GM12878 (cell line): ENCODE measurements around the gene CSTF1. TPM values are rescaled to one million over a fixed set of nuclear protein-coding genes. Genes with fewer than 3 reads are reported as not detected.
A peak's percentile ranks its signal among the peaks of the same experiment; 100 is the strongest.

Experiments
- ATAC-seq: fragments of 200-7000 bp; cut with Tn5 transposase; 3 replicates; pipeline ENCODE4 v1.9.1; 2020; ENCODE audit warnings: mild to moderate bottlenecking, moderate library complexity
- BruUV-seq: library from RNA; stranded (reverse); fragments of 400-500 nt; replicated peaks from 2 replicates; lab custom pipeline; 2021; lab: Mats Ljungman, UMichigan
- CTCF ChIA-PET: fragments of 300-600 bp; sonication (Branson Sonifier 250); formaldehyde crosslinking; extraction: SDS; loops from one replicate; lab custom pipeline; 2021; ENCODE audit warnings: inconsistent platforms; lab: Yijun Ruan, JAX
- POLR2A ChIA-PET: fragments of 350-600 bp; formaldehyde crosslinking; extraction: SDS; loops from one replicate; lab custom pipeline; 2021; ENCODE audit warnings: inconsistent platforms; lab: Charles Lee
- RAD21 ChIA-PET: fragments of 300-600 bp; sonication (Branson Sonifier 250); formaldehyde crosslinking; loops from one replicate; lab custom pipeline; 2023; ENCODE audit warnings: antibody characterized with exemption; ENCODE audit not compliant: unreplicated experiment; lab: Charles Lee
- SMC1A ChIA-PET: fragments of 300-600 bp; sonication (Branson Sonifier 250); formaldehyde crosslinking; loops from one replicate; lab custom pipeline; 2023; ENCODE audit not compliant: unreplicated experiment, uncharacterized antibody; lab: Charles Lee
- DNase-seq: peaks from one replicate; pipeline ENCODE4 v3.0.0-alpha.2; 2011; ENCODE audit warnings: low read depth, low spot score
- FAIRE-seq: peaks from 3 replicates; lab custom pipeline; 2011; peaks lifted over from hg19 to GRCh38; lab: Jason Lieb, UNC
- H2AFZ ChIP-seq: 2 replicates; pipeline ENCODE4 v1.6.0; 2011; ENCODE audit warnings: low read depth, low read length, control low read depth; ENCODE audit not compliant: control insufficient read depth
- H3K27ac ChIP-seq: 2 replicates; pipeline ENCODE4 v1.5.1; 2011; ENCODE audit warnings: control low read depth; ENCODE audit not compliant: control insufficient read depth, insufficient read depth
- H3K27me3 ChIP-seq, 2 experiments: replicated peaks in 1 of 2; 2 replicates each; pipeline versions ENCODE4 v1.6.0 to v1.6.1; 2011; ENCODE audit warnings: low read length in 1 of 2; ENCODE audit not compliant: control insufficient read depth in 2 of 2, insufficient read depth in 2 of 2
- H3K36me3 ChIP-seq, 2 experiments: 2 replicates each; pipeline ENCODE4 v1.5.1; 2011; ENCODE audit warnings: low read length in 1 of 2; ENCODE audit not compliant: control insufficient read depth in 2 of 2, insufficient read depth in 2 of 2
- H3K4me1 ChIP-seq: 2 replicates; pipeline ENCODE4 v1.6.1; 2011; ENCODE audit warnings: mild to moderate bottlenecking, low read length, moderate library complexity, mixed read lengths; ENCODE audit not compliant: control insufficient read depth, insufficient read depth
- H3K4me2 ChIP-seq: 2 replicates; pipeline ENCODE4 v1.6.0; 2011; ENCODE audit warnings: control low read depth; ENCODE audit not compliant: control insufficient read depth, insufficient read depth
- H3K4me3 ChIP-seq: fragments of 200-600 bp; sonication (generic); 2 replicates; pipeline ENCODE4 v1.5.1; 2016
- H3K79me2 ChIP-seq: 2 replicates; pipeline ENCODE4 v1.6.0; 2011; ENCODE audit warnings: low read length; ENCODE audit not compliant: control insufficient read depth, insufficient read depth
- H3K9ac ChIP-seq: 2 replicates; pipeline ENCODE4 v1.8.0; 2011; ENCODE audit warnings: low read length, control low read depth, mixed read lengths; ENCODE audit not compliant: control insufficient read depth, insufficient read depth
- H3K9me3 ChIP-seq: replicated peaks from 3 replicates; pipeline ENCODE4 v1.5.1; 2011; ENCODE audit warnings: mild to moderate bottlenecking, low read length; ENCODE audit not compliant: control insufficient read depth, insufficient read depth
- H4K20me1 ChIP-seq: 2 replicates; pipeline ENCODE4 v1.6.0; 2011; ENCODE audit not compliant: control insufficient read depth, insufficient read depth
- CHD2 ChIP-seq: IDR thresholded peaks from 2 replicates; pipeline ENCODE4 v1.6.1; 2011; ENCODE audit warnings: low read depth, low read length, improper control_type of control experiment, borderline replicate concordance
- EP300 ChIP-seq, 2 experiments: fragments of 150-350 bp in 1 of 2; IDR thresholded peaks; 2 replicates each; pipeline ENCODE4 v1.6.1; 2011 to 2012; ENCODE audit warnings: low read depth in 2 of 2, low read length in 2 of 2, borderline replicate concordance in 1 of 2, improper control_type of control experiment in 1 of 2, inconsistent platforms in 1 of 2; ENCODE audit not compliant: control insufficient read depth in 1 of 2
- TCF12 ChIP-seq: IDR thresholded peaks from 2 replicates; pipeline ENCODE4 v1.6.1; 2011; ENCODE audit warnings: low read depth, mild to moderate bottlenecking, low read length
- WGBS: methylation state at CpG from one replicate; pipeline ENCODE4 v1.1.6; 2016; ENCODE audit warnings: low lambda C conversion rate; ENCODE audit not compliant: insufficient replicate concordance, insufficient coverage; ENCODE audit errors: missing lambda C conversion rate; 5-methylcytosine and 5-hydroxymethylcytosine counted together
- in situ Hi-C: fragments of 300-500 bp; cut with MboI; formaldehyde crosslinking; loops from 9 replicates; pipeline ENCODE4 v1.14.3; 2018; ENCODE audit warnings: mixed read lengths
- intact Hi-C: fragments of 100-400 bp; cut with micrococcal nuclease; formaldehyde crosslinking; loops from one replicate; pipeline ENCODE4 v1.14.2; 2022; ENCODE audit not compliant: unreplicated experiment
- polyA plus RNA-seq, 11 experiments: library from polyadenylated mRNA; depleted of rRNA in 4 of 11; unstranded in 6 of 11; stranded (reverse) in 5 of 11; fragments of >200 nt; fragmentation: Nextera tagmentation in 4 of 11; fragmentation: Illumina TruSeq in 1 of 11; extraction: Ambion mirVana in 4 of 11; extraction: Trizol in 1 of 11; gene quantifications; 1 replicate in 1 of 11; 2 replicates in 10 of 11; pipeline versions ENCODE4 v1.2.1 to v1.2.3, GENCODE V29; 2011 to 2016; ENCODE audit warnings: inconsistent platforms in 2 of 11, missing spikeins in 2 of 11, low read depth in 1 of 11
- total RNA-seq, 4 experiments: library from RNA; depleted of rRNA in 3 of 4; stranded (reverse); fragments of >200 nt in 3 of 4; fragmentation: Illumina TruSeq in 1 of 4; extraction: Trizol in 1 of 4; gene quantifications; 2 replicates each; pipeline versions ENCODE4 v1.2.1 to v1.2.3, GENCODE V29; 2013 to 2021
- TF ChIP-seq, protein P1 (sequence below): fragments of 450-650 bp; formaldehyde crosslinking; IDR thresholded peaks from 2 replicates; pipeline ENCODE4 v1.4.0; 2022; ENCODE audit warnings: mild to moderate bottlenecking, moderate library complexity
- TF ChIP-seq, protein P2 (sequence below): IDR thresholded peaks from 2 replicates; pipeline ENCODE4 v1.6.1; 2011; ENCODE audit warnings: borderline replicate concordance, low read depth, mild to moderate bottlenecking, moderate library complexity, mixed read lengths, low read length; ENCODE audit not compliant: insufficient read depth; ENCODE audit errors: extremely low read length
- TF ChIP-seq, protein P3 (sequence below): fragments of 450-650 bp; formaldehyde crosslinking; IDR thresholded peaks from 2 replicates; pipeline ENCODE4 v1.4.0; 2020; ENCODE audit warnings: mild to moderate bottlenecking, moderate library complexity

CSTF1 gene
- total and polyA plus RNA-seq, 10 of the 15 experiments (the other 5 are each of a cell fraction or from before 2014, with no cell fraction given): 41.8 to 89.1 (median 50.1) TPM

DNA sequence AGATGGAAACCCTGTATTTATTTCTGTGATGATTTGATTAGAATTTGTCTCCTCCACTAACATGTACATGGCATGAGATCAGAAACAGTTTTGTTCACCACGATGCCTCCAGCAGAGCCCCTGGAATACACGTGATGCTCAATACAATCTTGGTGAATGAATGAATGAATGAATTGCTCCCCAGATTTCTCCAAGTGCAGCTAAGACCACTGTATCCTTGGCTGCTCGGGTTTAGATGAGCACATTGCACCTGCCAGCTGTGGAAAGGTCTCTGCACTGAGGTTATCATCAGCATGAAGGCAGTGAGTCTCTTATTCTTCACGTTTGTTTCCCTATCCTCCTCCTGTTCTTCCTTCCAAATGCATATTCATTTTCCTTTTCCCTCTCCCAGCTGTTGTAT lies 37.5 kb downstream of the CSTF1 start:
- ChIA-PET POLR2A (no interaction called here), SMC1A (interaction anchor here (1.9 kb wide), 1 partner anchor 10 kb away, joined by 5 read pairs; no protein-coding TSS in a partner anchor)
- no peaks in the 10 kb centered on the region for H4K20me1 ChIP-seq
- H3K27ac ChIP-seq: no peak overlapping the region
- no TSS peak for BruUV-seq
- 16% methylated on average over 4 of the region's 4 CpGs for WGBS
- TF ChIP-seq, protein P1, sequence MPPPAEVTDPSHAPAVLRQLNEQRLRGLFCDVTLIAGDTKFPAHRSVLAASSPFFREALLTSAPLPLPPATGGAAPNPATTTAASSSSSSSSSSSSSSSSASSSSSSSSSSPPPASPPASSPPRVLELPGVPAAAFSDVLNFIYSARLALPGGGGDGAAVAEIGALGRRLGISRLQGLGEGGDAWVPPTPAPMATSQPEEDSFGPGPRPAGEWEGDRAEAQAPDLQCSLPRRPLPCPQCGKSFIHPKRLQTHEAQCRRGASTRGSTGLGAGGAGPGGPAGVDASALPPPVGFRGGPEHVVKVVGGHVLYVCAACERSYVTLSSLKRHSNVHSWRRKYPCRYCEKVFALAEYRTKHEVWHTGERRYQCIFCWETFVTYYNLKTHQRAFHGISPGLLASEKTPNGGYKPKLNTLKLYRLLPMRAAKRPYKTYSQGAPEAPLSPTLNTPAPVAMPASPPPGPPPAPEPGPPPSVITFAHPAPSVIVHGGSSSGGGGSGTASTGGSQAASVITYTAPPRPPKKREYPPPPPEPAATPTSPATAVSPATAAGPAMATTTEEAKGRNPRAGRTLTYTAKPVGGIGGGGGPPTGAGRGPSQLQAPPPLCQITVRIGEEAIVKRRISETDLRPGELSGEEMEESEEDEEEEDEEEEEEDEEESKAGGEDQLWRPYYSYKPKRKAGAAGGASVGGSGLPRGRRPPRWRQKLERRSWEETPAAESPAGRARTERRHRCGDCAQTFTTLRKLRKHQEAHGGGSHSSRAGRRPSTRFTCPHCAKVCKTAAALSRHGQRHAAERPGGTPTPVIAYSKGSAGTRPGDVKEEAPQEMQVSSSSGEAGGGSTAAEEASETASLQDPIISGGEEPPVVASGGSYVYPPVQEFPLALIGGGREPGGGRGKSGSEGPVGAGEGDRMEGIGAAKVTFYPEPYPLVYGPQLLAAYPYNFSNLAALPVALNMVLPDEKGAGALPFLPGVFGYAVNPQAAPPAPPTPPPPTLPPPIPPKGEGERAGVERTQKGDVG (CRISPR knock-in tag): no peak
- TF ChIP-seq CHD2: no peak
- TF ChIP-seq, protein P2, sequence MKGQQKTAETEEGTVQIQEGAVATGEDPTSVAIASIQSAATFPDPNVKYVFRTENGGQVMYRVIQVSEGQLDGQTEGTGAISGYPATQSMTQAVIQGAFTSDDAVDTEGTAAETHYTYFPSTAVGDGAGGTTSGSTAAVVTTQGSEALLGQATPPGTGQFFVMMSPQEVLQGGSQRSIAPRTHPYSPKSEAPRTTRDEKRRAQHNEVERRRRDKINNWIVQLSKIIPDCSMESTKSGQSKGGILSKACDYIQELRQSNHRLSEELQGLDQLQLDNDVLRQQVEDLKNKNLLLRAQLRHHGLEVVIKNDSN: no peak
- TF ChIP-seq, protein P3, sequence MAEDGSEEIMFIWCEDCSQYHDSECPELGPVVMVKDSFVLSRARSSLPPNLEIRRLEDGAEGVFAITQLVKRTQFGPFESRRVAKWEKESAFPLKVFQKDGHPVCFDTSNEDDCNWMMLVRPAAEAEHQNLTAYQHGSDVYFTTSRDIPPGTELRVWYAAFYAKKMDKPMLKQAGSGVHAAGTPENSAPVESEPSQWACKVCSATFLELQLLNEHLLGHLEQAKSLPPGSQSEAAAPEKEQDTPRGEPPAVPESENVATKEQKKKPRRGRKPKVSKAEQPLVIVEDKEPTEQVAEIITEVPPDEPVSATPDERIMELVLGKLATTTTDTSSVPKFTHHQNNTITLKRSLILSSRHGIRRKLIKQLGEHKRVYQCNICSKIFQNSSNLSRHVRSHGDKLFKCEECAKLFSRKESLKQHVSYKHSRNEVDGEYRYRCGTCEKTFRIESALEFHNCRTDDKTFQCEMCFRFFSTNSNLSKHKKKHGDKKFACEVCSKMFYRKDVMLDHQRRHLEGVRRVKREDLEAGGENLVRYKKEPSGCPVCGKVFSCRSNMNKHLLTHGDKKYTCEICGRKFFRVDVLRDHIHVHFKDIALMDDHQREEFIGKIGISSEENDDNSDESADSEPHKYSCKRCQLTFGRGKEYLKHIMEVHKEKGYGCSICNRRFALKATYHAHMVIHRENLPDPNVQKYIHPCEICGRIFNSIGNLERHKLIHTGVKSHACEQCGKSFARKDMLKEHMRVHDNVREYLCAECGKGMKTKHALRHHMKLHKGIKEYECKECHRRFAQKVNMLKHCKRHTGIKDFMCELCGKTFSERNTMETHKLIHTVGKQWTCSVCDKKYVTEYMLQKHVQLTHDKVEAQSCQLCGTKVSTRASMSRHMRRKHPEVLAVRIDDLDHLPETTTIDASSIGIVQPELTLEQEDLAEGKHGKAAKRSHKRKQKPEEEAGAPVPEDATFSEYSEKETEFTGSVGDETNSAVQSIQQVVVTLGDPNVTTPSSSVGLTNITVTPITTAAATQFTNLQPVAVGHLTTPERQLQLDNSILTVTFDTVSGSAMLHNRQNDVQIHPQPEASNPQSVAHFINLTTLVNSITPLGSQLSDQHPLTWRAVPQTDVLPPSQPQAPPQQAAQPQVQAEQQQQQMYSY: no peak
- no peak for TF ChIP-seq EP300 (IDR thresholded peaks at IDR 0.05; ENCODE audit: borderline replicate concordance in 1 of 2, control insufficient read depth in 1 of 2, low read depth in 2 of 2, low read length in 2 of 2)
- TF ChIP-seq TCF12: no peak
- TF ChIP-seq, all 136 proteins: peak for 0
- FAIRE-seq (no peak), DNase-seq (no peak), ATAC-seq (no peak)
- peak overlapping the region; percentile 52 for H2AFZ ChIP-seq
- in situ Hi-C loops (no loop called here), intact Hi-C loops (no loop called here)
- peaks cover 10% of the 10 kb centered on the region for H3K4me1 ChIP-seq
- H3K9ac ChIP-seq: no peak overlapping the region
- H3K4me2 ChIP-seq: no peak overlapping the region
- H3K9me3 ChIP-seq: no peaks in the 10 kb centered on the region
- H3K4me3 ChIP-seq: no peak overlapping the region
- CTCF ChIA-PET: no interaction called here
- RAD21 ChIA-PET: no interaction called here
- H3K27me3 ChIP-seq: no peaks in the 10 kb centered on the region
- no peaks in the 10 kb centered on the region for H3K36me3 ChIP-seq
- H3K79me2 ChIP-seq: no peaks in the 10 kb centered on the region
